Esophagus muscularis mucosa (tissue), 4 donors: ENCODE results near the gene COPZ1. TPM values are rescaled to one million over a fixed set of nuclear protein-coding genes. Genes with fewer than 3 reads are reported as not detected.

Source experiments
- DNase-seq: peaks from one replicate; pipeline ENCODE4 v3.0.0-alpha.2; 2017; ENCODE audit errors: extremely low spot score
- H3K27ac ChIP-seq, 4 donors: fragments of 200-600 bp; sonication (generic); replicated peaks in 1 of 4; 1 replicate in 3 of 4; 2 replicates in 1 of 4; pipeline ENCODE4 v1.5.1; 2016 to 2019; ENCODE audit warnings: mild to moderate bottlenecking in 1 of 4
- H3K27me3 ChIP-seq, 4 donors: fragments of 200-600 bp; sonication (generic); one replicate each; pipeline versions ENCODE4 v1.5.1 to v1.6.0; 2016 to 2019
- H3K36me3 ChIP-seq, 4 donors: fragments of 200-600 bp; sonication (generic); one replicate each; pipeline ENCODE4 v1.5.1; 2016 to 2019
- H3K4me1 ChIP-seq, 4 donors: fragments of 200-600 bp; sonication (generic); one replicate each; pipeline ENCODE4 v1.5.1; 2016 to 2019
- H3K4me3 ChIP-seq, 4 donors: fragments of 200-600 bp; sonication (generic); 1 replicate in 2 of 4; 2 replicates in 2 of 4; pipeline ENCODE4 v1.5.1; 2016 to 2019; ENCODE audit warnings: mild to moderate bottlenecking in 4 of 4, moderate library complexity in 1 of 4
- H3K9me3 ChIP-seq, 4 donors: fragments of 200-600 bp; sonication (generic); 1 replicate in 3 of 4; 2 replicates in 1 of 4; pipeline ENCODE4 v1.5.1; 2016 to 2019
- EP300 ChIP-seq: sonication (generic); formaldehyde crosslinking; IDR thresholded peaks from one replicate; pipeline ENCODE4 v1.6.1; 2017; ENCODE audit warnings: antibody characterized with exemption
- POLR2A ChIP-seq: fragments of 450-650 bp; IDR thresholded peaks from one replicate; pipeline ENCODE4 v1.6.1; 2017; ENCODE audit warnings: antibody characterized with exemption, moderate library complexity, mild to moderate bottlenecking, low read depth
- POLR2AphosphoS5 ChIP-seq, 2 donors: sonication (generic); formaldehyde crosslinking; IDR thresholded peaks; one replicate each; pipeline ENCODE4 v1.6.1; 2017; ENCODE audit warnings: antibody characterized with exemption in 2 of 2
- WGBS: methylation state at CpG from one replicate; pipeline ENCODE4 v1.1.5; 2018; 5-methylcytosine and 5-hydroxymethylcytosine counted together
- intact Hi-C: fragments of 100-400 bp; cut with DNase I; formaldehyde crosslinking; loops from one replicate; pipeline ENCODE4 v1.15.1; 2023
- total RNA-seq, 4 donors: library from RNA; depleted of rRNA; stranded (reverse); fragments of >200 nt; gene quantifications; one replicate each; pipeline versions ENCODE4 v1.1.0 to v1.2.1, GENCODE V29; 2016
- TF ChIP-seq, protein P1 (sequence below), 3 experiments: fragments of 200-600 bp in 2 of 3; fragments of 450-650 bp in 1 of 3; sonication (generic) in 2 of 3; IDR thresholded peaks; one replicate each; pipeline ENCODE4 v1.5.1; 2017 to 2019; ENCODE audit warnings: antibody characterized with exemption in 3 of 3, mild to moderate bottlenecking in 2 of 3, moderate library complexity in 1 of 3

COPZ1 gene
- total RNA-seq, 4 donors from 2014 or later: 41.1 to 61.9 (median 48.5) TPM

DNA sequence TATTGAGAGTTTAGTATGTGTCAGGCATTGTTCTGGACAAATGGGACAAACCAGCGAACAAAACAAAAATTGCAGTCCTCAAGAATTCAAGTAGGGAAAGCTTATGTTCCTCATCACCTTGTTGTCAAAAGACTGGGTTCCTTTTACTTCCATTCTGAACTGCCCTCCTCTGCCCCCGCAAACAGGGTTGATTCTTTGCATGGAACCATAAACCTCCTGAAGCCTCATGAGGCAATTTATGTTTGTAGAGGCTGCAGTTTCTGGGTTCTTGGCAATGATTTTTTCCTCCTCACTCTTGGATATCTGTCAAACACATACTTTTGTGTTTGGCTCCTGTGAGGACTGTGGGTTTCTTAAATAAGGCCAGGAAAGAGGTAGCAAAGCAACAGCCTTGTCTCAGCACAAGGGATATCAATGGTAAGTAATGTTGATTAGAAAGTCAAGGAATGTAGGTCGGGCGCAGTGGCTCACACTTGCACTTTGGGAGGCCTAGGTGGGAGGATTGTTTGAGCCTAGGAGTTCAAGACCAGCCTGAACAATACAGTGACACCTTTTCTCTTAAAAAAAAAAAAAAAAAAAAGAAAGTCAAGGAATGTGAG, 13.9 kb downstream of the COPZ1 start:
- intact Hi-C loops: no loop called here
- TF ChIP-seq, protein P1, sequence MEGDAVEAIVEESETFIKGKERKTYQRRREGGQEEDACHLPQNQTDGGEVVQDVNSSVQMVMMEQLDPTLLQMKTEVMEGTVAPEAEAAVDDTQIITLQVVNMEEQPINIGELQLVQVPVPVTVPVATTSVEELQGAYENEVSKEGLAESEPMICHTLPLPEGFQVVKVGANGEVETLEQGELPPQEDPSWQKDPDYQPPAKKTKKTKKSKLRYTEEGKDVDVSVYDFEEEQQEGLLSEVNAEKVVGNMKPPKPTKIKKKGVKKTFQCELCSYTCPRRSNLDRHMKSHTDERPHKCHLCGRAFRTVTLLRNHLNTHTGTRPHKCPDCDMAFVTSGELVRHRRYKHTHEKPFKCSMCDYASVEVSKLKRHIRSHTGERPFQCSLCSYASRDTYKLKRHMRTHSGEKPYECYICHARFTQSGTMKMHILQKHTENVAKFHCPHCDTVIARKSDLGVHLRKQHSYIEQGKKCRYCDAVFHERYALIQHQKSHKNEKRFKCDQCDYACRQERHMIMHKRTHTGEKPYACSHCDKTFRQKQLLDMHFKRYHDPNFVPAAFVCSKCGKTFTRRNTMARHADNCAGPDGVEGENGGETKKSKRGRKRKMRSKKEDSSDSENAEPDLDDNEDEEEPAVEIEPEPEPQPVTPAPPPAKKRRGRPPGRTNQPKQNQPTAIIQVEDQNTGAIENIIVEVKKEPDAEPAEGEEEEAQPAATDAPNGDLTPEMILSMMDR (IDR thresholded peaks at IDR 0.05): no peak
- no peak for TF ChIP-seq POLR2A
- no peak for TF ChIP-seq POLR2AphosphoS5 (IDR thresholded peaks at IDR 0.05)
- no peak for TF ChIP-seq EP300
- H3K27me3 ChIP-seq: no peaks in the 10 kb centered on the region
- WGBS: 67% methylated on average over 4 of the region's 4 CpGs
- no peak for DNase-seq
- peaks cover 7 to 37% (median 33%) of the 10 kb centered on the region in 4 donors for H3K36me3 ChIP-seq
- H3K9me3 ChIP-seq: no peaks in the 10 kb centered on the region
- peak overlapping the region; percentile 41 to 77 (median 66) for H3K27ac ChIP-seq
- peaks cover 27 to 81% (median 70%) of the 10 kb centered on the region in 4 donors for H3K4me1 ChIP-seq
- no peak overlapping the region for H3K4me3 ChIP-seq

DNA sequence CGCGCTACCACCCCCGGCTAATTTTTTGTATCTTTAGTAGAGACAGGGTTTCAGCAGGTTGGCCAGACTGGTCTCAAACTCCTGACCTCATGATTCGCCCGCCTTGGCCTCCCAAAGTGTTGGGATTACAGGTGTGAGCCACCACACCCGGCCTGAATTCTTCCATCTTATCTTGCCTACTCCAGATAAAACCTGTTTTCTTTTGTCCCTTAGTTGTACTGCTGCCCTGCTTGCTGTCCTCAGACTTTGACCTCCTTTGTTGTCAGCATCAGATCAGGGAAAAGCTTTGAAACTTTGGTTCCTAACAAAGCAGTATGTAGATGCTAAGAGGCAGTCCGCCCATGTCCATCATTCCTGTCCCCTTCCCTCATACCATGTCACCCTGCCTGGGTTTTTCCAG, 15.9 kb downstream of the COPZ1 start:
- TF ChIP-seq POLR2A: no peak
- TF ChIP-seq, protein P1 (IDR thresholded peaks at IDR 0.05): no peak
- no peak for TF ChIP-seq EP300
- no peak for TF ChIP-seq POLR2AphosphoS5 (IDR thresholded peaks at IDR 0.05)
- Histone ChIP-seq H3K9me3 (no peaks in the 10 kb centered on the region), H3K4me3 (no peak overlapping the region), H3K36me3 (peaks cover 23 to 57% (median 54%) of the 10 kb centered on the region in 4 donors), H3K27me3 (no peaks in the 10 kb centered on the region), H3K27ac (no peak overlapping the region), H3K4me1 (peaks cover 27 to 64% (median 54%) of the 10 kb centered on the region in 4 donors)
- WGBS: 94% methylated on average over 7 of the region's 7 CpGs
- intact Hi-C loops: no loop called here
- no peak for DNase-seq

DNA sequence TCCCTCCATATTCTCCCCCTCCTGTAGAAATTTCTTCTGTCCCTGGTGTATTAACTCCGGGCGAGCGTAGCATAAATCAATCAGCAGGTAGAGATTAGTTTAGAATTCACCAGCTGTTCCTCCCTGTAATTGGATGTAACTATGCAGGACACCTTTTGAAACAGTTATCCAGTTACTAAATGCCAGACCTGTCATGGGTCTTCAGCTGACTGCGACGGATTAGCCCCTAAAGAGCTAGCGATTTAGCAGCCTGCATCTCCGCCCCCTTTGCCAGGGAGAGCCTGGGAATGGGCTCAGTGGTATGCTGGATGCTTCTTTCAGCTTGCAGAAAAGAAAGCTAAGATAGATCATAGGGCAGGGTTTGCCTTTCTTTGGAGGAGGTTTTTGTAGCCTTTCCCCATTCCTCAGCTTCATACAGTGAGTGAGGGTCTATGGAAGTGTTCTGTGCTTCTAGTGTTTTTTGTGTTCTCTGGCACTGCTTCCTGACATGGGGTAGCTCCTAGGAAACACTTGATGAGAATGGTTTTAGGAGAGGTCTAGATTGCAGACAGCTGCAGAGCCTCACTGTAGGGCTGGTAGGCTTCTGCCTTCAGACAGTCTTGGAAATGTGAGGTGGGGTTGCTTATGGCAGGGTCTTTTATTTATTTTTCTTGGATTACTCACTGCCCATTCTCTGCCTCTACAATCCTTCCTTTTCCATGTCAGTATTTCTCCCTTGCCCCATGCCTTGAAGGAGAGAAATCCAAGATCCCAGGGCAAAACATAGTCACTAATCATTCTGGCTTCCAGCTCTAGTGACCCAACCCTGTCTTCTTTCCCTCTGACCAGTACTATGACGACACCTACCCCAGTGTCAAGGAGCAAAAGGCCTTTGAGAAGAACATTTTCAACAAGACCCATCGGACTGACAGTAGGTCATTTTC, 16.7 kb downstream of the COPZ1 start:
- peaks cover 27 to 56% (median 47%) of the 10 kb centered on the region in 4 donors for H3K4me1 ChIP-seq
- peaks cover 27 to 65% (median 62%) of the 10 kb centered on the region in 4 donors for H3K36me3 ChIP-seq
- WGBS: 69% methylated on average over 9 of the region's 9 CpGs
- peak overlapping the region in 1 of 4 donors; percentile 14 for H3K27ac ChIP-seq
- no peak overlapping the region for H3K4me3 ChIP-seq
- DNase-seq: no peak
- no peaks in the 10 kb centered on the region for H3K27me3 ChIP-seq
- H3K9me3 ChIP-seq: no peaks in the 10 kb centered on the region
- TF ChIP-seq POLR2AphosphoS5 (IDR thresholded peaks at IDR 0.05): no peak
- TF ChIP-seq EP300: no peak
- TF ChIP-seq, protein P1 (IDR thresholded peaks at IDR 0.05): no peak
- TF ChIP-seq POLR2A: no peak
- intact Hi-C loops: no loop called here

DNA sequence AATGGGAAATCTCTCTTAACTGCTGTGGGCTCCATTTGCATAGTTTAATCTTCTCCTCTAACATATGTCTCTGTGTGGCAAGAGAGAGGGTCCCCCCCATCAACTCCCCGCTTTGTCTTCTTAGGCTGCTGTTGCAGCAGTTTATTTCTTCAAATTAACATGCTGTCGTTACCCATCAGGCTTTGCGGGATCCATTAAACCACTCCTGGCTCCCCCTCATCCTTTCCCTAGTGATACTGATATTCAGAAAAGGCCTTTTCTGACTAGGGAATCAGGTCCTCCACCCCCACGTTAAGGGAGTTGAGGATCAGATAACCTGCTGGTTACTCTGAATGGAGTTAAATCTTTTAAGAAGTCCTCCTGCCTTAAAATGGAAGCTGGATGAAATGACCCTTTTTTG, 24.1 kb downstream of the COPZ1 start:
- Histone ChIP-seq H3K36me3 (peaks cover 62 to 76% (median 74%) of the 10 kb centered on the region in 4 donors), H3K4me1 (peaks cover 19 to 36% (median 35%) of the 10 kb centered on the region in 4 donors), H3K27ac (no peak overlapping the region), H3K9me3 (no peaks in the 10 kb centered on the region), H3K4me3 (no peak overlapping the region), H3K27me3 (no peaks in the 10 kb centered on the region)
- 86% methylated on average over 4 of the region's 4 CpGs for WGBS
- TF ChIP-seq POLR2A: no peak
- TF ChIP-seq EP300: no peak
- intact Hi-C loops: no loop called here
- no peak for DNase-seq

DNA sequence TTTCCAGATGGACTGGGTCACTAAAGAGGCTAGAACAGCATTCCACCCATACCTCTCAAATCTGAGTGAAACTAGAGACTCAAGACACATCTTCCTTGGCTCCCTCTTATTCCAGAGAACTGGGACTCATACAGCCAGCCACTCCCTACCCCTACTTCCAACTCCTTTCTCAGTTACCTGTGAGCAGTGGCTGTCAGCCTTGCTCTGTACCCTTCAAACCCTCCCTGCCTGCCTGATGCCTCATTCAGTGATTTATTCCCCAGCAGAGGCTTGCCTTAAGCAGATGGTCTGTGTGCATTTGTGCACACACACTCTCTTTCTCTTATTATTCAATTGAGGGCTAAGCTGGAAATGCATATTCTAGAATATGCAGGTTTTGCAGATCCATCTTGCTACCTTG, 24.7 kb downstream of the COPZ1 start:
- Histone ChIP-seq H3K4me1 (peaks cover 19 to 37% (median 35%) of the 10 kb centered on the region in 4 donors), H3K36me3 (peaks cover 56 to 70% (median 67%) of the 10 kb centered on the region in 4 donors), H3K4me3 (no peak overlapping the region), H3K27me3 (no peaks in the 10 kb centered on the region), H3K9me3 (no peaks in the 10 kb centered on the region), H3K27ac (peak overlapping the region in 1 of 4 donors; percentile 82)
- intact Hi-C loops: no loop called here
- no peak for DNase-seq
- TF ChIP-seq, protein P1 (IDR thresholded peaks at IDR 0.05): no peak
- no peak for TF ChIP-seq POLR2A
- no peak for TF ChIP-seq EP300
- TF ChIP-seq POLR2AphosphoS5 (IDR thresholded peaks at IDR 0.05): no peak
